Fibroblast of lung (primary cell): Measurements from ENCODE around the gene DDR1.

Source experiments
- EZH2 ChIP-seq: IDR thresholded peaks from 2 replicates; pipeline ENCODE4 v1.5.1; 2012; ENCODE audit warnings: low read length, control low read depth, mild to moderate bottlenecking; ENCODE audit errors: missing control alignments
- TF ChIP-seq, protein P1 (sequence below), 2 donors: IDR thresholded peaks in 1 of 2; conservative IDR thresholded peaks in 1 of 2; 1 replicate in 1 of 2; 2 replicates in 1 of 2; pipeline ENCODE4 v1.5.1; 2011 to 2012; ENCODE audit warnings: low read length in 2 of 2, control low read depth in 1 of 2, inconsistent platforms in 1 of 2, low read depth in 1 of 2, mild to moderate bottlenecking in 1 of 2

DNA sequence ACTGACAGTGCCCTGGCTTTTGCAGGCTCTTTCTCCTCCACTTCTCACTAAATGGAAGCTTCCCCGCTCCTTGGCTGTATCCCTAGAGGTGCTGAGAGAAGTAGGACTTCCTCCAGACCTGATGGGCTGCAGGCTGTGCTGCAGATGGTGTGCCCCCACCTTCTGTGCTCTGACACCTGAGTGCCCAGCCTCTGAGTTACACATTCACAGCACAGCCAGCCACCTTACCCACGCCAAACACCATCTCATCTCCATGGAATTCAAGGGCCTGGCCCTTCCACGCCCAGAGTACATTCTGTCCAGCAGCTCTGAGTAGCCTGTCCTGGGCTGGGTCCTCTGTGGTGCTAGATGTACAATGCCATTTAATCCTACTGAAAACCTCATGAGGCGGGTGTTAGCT lies 42.3 kb downstream of the DDR1 start:
- TF ChIP-seq, protein P1, sequence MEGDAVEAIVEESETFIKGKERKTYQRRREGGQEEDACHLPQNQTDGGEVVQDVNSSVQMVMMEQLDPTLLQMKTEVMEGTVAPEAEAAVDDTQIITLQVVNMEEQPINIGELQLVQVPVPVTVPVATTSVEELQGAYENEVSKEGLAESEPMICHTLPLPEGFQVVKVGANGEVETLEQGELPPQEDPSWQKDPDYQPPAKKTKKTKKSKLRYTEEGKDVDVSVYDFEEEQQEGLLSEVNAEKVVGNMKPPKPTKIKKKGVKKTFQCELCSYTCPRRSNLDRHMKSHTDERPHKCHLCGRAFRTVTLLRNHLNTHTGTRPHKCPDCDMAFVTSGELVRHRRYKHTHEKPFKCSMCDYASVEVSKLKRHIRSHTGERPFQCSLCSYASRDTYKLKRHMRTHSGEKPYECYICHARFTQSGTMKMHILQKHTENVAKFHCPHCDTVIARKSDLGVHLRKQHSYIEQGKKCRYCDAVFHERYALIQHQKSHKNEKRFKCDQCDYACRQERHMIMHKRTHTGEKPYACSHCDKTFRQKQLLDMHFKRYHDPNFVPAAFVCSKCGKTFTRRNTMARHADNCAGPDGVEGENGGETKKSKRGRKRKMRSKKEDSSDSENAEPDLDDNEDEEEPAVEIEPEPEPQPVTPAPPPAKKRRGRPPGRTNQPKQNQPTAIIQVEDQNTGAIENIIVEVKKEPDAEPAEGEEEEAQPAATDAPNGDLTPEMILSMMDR (conservative IDR thresholded peaks at IDR 0.05 in 1 of 2, IDR thresholded peaks at IDR 0.05 in 1 of 2; ENCODE audit: low read depth in 1 of 2, low read length in 2 of 2): no peak
- TF ChIP-seq EZH2: no peak
